GM12865 (cell line): Measurements from ENCODE around the gene NCBP1.
A peak's percentile ranks its signal among the peaks of the same experiment; 100 is the strongest.
"Not testable (repeated sequence)": the region's sequence is repeated elsewhere in the genome, so short reads cannot be mapped to it uniquely, and the experiment has no call there.

Experiments used
- DNase-seq: peaks from one replicate; pipeline ENCODE4 v3.0.0; 2010; ENCODE audit warnings: low read depth
- H3K4me3 ChIP-seq: 2 replicates; pipeline ENCODE4 v1.5.1; 2011; ENCODE audit warnings: mild to moderate bottlenecking, low read depth, low read length, control low read depth
- CTCF ChIP-seq: IDR thresholded peaks from 2 replicates; pipeline ENCODE4 v1.5.1; 2011; ENCODE audit warnings: low read length, control low read depth, low read depth, inconsistent platforms; ENCODE audit not compliant: insufficient read depth; ENCODE audit errors: missing control alignments

The NCBP1 gene, protein sequence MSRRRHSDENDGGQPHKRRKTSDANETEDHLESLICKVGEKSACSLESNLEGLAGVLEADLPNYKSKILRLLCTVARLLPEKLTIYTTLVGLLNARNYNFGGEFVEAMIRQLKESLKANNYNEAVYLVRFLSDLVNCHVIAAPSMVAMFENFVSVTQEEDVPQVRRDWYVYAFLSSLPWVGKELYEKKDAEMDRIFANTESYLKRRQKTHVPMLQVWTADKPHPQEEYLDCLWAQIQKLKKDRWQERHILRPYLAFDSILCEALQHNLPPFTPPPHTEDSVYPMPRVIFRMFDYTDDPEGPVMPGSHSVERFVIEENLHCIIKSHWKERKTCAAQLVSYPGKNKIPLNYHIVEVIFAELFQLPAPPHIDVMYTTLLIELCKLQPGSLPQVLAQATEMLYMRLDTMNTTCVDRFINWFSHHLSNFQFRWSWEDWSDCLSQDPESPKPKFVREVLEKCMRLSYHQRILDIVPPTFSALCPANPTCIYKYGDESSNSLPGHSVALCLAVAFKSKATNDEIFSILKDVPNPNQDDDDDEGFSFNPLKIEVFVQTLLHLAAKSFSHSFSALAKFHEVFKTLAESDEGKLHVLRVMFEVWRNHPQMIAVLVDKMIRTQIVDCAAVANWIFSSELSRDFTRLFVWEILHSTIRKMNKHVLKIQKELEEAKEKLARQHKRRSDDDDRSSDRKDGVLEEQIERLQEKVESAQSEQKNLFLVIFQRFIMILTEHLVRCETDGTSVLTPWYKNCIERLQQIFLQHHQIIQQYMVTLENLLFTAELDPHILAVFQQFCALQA

GRCh38 chr9:97632985-97633858, at the start of gene NCBP1, which contains the start of gene TSTD2:
NCBP1 (plus strand) TSS chr9:97633821; CDS start chr9:97633882, 61 bp downstream.
TSTD2 (minus strand) TSS chr9:97633368; CDS start chr9:97627562, 5,806 bp downstream.
- DNase-seq = peak; percentile 99
- peak within 1 kb of the TSS; percentile 100 for H3K4me3 ChIP-seq
- no peak for TF ChIP-seq CTCF

DNA sequence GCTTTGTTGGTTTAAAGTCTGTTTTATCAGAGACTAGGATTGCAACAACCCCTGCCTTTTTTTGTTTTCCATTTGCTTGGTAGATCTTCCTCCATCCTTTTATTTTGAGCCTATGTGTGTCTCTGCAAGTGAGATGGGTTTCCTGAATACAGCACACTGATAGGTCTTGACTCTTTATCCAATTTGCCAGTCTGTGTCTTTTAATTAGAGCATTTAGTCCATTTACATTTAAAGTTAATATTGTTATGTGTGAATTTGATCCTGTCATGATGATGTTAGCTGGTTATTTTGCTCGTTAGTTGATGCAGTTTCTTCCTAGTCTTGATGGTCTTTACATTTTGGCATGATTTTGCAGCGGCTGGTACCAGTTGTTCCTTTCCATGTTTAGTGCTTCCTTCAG, 48.8 kb upstream of the NCBP1 start:
- not testable (repeated sequence) for DNase-seq, H3K4me3 ChIP-seq

DNA sequence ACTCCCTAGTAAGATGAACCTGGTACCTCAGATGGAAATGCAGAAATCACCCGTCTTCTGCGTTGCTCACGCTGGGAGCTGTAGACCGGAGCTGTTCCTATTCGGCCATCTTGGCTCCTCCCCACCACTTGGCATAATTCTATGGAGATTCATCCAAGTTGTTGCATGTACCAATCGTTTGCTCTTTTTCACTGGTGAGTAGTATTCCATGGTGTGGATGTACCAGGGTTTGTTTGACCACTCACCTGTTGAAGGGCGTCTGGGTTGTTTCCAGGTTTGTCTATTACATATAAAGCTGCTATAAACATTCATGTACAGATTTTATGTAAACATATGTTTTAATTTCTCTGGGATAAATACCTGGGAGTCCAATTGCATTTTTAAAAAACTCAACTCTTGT, 46.7 kb upstream of the NCBP1 start:
- H3K4me3 ChIP-seq, DNase-seq: not testable (repeated sequence)

DNA sequence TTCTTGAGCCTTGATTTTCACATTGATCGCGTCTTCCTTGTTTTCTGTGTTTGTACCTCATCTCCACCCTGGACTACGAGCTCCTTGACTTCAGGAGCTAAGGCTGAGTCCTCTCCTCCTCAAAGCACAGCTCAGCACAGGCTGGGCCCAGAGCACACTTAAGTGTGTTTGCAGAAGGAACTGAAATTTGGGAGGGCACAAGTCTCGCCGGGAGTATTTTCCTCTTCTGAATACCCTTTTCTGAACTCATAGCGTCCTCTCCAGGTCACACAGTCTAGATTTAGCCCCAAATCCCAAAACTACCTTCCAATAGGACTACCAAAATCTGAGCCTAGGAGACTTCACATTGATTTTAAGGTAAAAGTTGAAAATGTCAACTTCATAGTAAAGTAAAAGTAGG, 42.1 kb upstream of the NCBP1 start:
- no peak for TF ChIP-seq CTCF
- DNase-seq = no peak
- H3K4me3 ChIP-seq = no peak overlapping the region

DNA sequence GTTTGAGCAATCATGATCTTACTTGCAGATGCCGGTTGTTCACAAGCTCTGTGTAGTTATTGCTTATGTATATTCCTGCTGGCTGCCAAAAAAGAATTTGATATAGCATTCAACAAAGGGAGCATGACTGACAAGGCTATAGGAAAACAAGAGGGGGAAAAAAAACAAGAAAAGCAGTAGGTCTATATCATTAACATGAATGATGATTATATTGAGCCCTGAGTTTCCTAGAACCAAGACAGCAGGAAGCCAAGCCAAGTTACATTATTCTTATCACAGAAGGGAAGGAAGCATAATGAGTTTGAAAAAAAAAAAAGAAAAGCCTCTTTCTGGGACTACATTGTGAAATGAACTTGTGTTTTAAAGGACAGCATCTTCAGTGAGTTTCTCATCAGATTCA, 41.5 kb upstream of the NCBP1 start:
- H3K4me3 ChIP-seq = no peak overlapping the region
- no peak for DNase-seq
- TF ChIP-seq CTCF = no peak

DNA sequence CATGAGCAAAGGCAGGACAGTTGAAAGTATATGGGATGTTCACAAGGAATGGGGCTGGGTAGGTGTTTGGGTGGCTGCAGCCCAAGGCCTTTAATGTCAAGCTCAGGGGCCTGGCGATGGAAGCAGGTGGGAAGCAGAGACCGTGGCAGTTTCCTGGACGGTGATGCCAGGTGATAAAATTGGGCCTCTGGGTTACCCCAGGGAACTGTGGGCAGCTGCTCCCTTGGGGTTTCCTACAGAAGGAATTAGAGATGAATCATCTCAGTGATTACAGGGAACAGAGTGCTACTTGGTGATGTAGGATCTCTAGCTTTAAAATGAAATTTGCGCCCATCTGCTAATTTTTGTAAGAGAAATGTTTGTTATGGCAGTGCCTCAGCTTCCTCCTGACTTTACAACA, 39.7 kb upstream of the NCBP1 start:
- no peak for TF ChIP-seq CTCF
- no peak overlapping the region for H3K4me3 ChIP-seq
- no peak for DNase-seq

GRCh38 chr9:97594381-97594921, 39.2 kb upstream of the NCBP1 start:
- no peak overlapping the region for H3K4me3 ChIP-seq
- no peak for DNase-seq
- no peak for TF ChIP-seq CTCF
